ENCODE results near the gene ABCD3.

ABCD3 gene

DNA sequence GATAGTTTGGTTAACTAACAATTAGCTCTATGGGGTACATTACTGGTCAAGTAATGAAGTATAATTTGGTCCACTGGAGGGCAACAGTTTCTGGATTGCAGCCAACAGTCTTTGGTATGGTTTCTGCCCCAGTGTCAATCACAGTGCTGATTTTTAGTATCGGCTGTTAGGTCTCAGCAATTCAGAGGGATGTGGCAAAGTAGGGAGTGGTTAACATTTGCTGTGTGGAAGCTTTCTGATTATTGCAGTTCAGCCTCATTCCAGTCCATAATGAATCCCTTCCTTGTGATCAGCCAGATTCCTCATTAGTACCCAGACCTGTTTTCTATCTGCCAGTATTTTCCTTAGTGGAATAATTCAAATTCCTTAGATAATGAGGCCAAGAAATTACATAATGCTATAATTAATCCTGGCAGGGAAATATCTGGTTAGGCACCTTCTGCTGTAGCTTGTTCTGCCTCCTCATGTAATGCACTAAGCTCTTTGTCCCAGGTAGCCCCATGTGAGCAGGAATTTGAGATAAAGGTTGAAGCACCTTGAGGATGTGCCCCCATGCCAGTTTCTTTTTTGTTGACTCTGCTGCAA lies 109.3 kb downstream of the ABCD3 start:
- no peak for DNase-seq (ENCODE audit: low read depth)

DNA sequence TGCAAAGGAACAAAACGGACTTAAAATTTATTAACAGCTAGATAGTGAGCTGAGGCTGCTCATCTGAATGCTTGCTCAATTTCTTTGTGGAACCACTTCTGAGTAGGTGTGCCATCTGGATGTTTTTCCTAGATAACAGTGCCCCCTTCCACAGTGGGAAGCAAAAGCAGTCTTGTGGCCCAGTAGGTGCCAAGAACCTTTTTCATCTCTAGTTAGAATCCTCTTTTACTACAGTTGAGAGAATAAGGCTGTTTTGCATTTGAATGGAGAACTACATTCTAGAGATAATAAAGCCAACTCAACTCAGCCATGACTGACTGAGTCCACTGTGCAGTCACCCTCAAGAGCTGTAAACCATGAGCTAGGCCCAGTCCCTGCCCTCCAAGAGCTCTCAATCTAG lies 110.1 kb downstream of the ABCD3 start:
- no peak for DNase-seq (ENCODE audit: low read depth)

DNA sequence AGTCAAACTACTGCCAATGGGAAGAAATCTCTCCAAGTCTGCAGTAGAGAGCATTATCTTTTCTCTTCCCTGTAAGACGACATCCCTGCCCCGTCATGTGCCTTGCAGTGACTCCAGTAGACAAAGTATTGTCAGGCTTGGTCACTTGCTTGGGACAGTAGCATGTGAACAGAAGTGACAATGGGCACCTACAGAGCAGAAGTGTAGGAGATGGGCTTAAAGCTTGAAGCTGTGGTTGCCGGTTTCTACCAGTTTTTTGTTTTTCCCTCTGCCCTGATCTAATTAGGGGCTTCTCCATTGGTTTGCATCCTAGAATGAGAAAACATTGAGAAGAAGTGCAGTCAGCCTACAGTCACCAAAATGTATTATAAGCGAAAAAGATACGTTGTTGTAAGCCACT lies 110.6 kb downstream of the ABCD3 start:
- no peak for DNase-seq (ENCODE audit: low read depth)

DNA sequence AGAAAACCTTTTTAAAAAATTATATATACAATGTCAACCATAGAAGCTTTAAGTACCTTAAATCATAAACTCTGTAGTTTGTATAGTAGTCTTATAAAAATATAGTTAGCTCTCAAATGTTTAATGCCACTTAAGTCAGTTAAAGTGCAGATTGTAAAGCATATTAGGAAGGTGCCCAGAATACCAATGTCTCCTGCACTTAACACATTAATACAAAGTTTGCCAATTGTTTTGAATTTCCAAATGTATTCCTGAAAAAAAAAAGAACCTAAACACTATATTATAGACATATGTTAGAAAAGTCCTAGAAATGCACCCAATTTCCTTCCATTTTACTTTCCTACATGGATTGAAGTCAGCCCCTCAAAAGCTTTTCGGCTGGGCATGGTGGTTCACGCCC lies 111.2 kb downstream of the ABCD3 start:
- no peak for DNase-seq (ENCODE audit: low read depth)

DNA sequence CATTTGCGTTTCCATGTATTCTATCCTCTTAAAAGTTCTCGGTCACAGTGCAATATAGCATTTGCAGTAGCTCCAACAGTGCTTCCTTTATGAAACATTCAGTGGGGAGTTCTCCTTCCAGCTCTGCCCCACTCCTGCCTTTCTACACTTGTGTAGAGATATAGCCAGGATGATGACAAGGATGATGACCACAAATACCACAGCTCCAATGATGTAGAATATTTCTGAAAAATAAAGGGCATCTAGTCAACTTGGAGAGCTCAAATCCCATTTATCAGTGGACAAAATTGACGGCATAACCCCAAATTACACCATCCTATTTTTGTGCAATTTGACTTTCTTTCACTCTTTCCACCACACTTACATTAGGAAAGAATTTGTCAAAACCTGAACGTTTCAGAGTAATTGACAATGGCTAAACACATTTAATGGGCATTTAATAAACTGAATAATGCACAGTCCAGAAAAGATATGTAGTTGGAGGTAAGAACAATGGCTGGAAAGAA lies 112.2 kb downstream of the ABCD3 start:
- DNase-seq (ENCODE audit: low read depth): no peak

DNA sequence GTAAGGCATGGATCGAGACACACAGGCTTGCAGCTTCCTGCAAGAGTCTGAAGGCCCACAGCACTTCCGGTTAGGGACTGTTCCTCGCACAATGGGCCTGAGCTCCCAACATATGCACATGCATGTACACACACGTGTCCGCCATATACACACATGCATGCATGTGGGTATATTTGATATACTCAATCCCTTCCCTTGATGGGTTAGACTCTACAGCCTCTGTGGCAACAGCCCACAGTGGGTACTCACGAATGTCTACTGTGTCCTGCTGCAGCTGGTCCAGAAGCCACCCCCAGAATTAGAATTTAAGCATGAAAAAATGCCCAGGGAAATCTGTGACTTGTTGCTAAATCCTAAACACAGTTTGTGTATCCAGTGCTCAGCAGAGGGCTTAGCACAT lies 113.5 kb downstream of the ABCD3 start:
- DNase-seq (ENCODE audit: low read depth): no peak

DNA sequence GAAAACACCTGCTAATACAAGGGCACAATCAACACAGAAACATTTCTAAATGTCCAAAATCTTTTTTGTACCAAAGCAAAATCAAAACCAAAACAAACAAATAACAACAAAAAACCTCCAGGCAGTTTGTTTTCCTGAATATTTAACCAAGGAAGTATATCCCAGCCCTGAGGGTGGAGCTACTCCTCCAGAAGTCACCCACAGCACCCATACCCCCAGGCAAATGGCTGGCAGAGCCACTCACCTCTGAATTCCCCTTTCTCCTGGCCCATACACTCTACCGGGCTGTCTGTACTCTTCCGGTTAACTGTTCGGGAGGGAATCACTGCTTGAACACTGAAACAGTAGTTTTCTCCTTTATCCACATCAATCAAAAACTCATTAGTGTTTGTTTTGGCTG lies 113.9 kb downstream of the ABCD3 start:
- DNase-seq (ENCODE audit: low read depth): no peak

DNA sequence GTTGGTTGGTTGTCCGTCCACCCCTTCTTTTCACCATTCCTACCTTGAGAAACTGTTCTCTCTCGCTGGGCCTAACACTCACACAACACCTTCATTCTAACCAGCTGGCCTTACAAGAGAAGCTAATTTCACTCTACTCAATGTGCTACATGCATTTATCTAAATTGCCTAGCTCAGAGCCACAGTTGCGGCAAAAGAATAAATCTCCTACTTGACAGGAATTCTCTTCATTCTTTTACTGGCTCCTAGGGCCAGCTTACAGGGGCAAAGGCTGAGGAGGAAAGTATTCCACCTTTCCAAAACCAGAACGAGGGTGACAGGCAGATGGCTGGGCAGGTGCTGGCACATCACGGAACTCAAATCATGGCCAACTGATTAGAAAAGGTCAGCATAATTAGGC lies 116.9 kb downstream of the ABCD3 start:
- DNase-seq (ENCODE audit: low read depth): no peak

DNA sequence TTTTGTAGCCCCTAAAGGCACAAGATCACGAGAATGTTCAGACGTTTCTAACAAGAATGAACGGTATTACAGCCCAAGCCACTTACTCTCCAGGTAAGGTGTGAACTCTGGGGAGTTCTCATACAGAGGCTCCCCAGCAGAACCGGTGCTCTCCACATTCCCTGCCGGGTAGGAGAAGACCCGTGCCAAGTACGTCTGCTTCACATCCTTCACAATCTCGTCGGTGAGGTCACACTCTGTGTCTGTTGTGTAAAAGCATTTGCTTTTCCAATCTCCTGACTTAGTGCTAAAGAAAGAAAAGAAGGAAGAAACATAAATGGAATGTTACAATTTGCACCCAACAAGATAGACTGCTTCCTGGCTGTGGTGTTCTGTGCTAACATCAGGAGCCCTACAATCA lies 117.7 kb downstream of the ABCD3 start:
- DNase-seq (ENCODE audit: low read depth): no peak

DNA sequence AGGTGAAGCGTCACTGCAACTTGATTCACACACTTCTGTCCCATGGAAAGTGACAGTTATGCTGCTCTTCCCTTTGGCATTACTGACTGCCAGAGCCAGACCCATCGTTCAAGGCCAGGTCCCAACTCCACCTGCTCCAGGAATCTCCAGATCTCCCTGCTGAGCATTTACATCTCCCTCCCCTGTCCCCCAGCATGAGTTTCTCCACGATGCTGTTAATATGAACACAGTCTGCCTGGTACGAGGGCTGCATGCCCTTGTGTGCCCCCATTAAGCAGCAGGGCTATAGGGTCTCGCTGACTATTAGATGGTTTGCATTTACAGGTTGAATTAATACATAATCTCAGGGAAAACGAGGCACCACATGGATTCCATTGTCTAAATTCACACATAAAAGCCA lies 119.1 kb downstream of the ABCD3 start:
- no peak for DNase-seq (ENCODE audit: low read depth)

DNA sequence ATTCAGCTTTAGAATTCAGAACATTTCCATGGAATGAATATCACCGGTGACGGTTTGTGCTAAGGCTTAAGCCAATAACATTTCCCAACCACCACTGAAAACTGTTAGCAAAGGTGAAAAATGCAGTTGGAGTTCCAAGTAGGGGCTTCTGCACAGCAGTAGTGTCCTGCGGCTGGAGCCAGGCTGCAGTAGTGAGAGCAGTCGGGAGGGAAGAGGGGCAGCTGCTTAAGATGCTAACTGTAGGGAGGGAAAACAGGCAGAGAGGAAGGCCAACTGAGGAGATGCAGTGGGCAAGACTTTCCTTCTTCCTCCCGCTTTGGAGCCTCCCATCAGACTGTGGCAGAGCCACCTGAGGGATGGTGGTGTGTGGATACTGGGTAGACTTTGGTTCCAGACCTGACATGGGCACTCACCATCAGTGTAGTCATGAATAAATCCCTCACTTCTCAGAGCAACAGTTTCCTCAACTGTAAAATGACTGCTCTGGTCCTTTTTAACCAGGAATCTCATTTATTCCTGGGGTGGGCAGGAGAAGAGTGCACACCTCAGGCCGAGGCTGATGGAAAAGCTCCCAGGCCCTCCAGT lies 120.1 kb downstream of the ABCD3 start:
- no peak for DNase-seq (ENCODE audit: low read depth)

DNA sequence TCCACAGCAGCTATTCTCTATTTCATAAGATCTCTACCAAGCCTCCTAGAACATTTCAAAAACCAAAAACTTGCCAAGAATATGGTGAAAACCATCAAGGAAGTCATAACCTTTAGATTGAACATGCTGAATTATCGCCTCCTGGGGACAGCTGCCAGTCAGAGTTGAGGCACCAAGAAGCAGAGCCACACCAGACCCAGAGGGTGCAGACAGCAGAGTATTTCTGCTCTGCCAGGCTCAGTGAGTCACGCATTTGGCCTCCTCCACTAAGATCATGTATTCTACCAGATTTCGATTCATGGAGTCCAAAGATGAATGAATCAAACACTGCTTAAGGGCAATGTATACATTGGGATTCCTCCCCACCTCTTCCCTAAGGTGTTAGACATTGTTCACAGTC lies 121.3 kb downstream of the ABCD3 start:
- DNase-seq (ENCODE audit: low read depth): no peak

DNA sequence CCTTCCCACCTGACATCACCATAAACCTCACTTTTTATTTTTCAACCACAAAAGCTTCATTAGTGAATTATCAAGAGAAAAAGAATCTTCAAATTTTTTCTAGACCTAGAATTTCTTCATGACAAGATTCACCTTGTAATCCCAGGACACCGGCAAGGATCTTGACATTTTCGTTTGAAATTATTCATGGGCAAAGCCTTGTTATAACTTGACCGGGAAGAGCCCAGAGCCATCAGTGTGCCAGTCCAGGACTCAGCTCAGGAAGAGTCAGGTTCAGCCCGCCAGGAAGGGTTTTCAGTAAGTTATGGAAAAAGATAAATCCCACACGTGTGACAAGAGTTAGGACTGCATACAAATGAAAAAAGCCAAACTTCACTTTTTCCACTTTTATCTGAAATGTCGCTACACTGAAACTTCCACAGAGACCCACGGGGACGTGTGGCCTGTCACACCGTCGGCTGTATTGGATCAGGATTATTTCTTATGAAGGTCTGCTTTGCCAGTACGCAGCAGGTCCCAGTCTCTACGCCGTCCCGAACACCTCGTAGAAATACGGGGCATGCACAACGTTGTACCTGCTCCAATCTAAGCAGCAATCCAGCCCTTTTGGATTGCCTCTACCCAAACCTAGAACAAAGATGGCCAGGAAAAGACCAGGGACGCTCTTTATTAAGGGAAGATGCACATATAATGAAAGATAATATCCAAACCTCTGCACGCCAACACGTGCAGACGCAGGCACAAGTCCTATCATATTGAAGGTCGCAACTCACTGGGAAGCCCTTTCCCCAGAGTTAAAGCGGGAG lies 122.5 kb downstream of the ABCD3 start:
- no peak for DNase-seq (ENCODE audit: low read depth)

DNA sequence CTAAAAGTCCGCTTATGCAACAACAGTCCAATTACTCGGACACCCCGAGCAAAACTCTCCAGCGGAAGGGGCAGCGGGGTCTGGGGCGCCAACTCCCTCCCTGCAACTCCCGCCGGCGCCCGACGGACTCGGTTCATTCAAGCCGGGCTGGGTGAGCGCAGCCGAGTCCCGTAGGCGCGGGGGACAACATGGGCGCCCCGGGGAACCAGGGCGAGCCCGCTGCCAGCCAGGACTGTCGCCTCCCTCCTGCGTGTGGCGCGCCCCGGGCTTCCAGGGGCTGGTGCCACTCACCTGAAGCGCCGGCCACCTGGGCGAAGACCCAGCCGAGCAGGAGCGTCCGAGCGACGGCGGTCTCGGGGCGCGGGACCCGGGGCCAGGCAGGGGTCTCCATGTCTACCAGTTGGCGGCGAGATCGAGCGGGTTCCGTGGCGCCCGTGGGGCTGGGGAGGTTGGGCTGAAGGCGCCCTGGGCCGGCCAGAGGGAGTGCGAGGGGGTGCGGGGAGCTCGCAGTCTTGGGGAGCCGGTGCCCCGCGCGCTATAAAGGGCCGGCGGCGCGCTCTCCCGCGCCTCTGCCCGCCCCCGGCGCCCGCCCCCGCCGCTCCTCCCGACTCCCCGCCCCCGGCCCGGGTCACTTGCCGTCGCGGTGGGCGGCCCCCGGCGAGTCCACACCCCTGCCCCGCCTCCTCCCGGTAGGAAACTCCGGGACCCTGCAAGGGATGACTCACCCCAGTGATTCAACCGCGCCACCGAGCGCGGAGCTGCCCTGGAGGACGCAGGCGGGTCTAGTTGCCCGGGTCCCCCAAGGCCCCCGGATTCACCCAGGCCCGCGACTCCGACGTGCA lies 123.3 kb downstream of the ABCD3 start, which contains the start of gene F3:
Gene F3 (minus strand): TSS at position 514 of the 842 bp plus-strand sequence. CDS start 123 bp downstream, at position 391.
- peak; percentile 70 for DNase-seq (ENCODE audit: low read depth)

DNA sequence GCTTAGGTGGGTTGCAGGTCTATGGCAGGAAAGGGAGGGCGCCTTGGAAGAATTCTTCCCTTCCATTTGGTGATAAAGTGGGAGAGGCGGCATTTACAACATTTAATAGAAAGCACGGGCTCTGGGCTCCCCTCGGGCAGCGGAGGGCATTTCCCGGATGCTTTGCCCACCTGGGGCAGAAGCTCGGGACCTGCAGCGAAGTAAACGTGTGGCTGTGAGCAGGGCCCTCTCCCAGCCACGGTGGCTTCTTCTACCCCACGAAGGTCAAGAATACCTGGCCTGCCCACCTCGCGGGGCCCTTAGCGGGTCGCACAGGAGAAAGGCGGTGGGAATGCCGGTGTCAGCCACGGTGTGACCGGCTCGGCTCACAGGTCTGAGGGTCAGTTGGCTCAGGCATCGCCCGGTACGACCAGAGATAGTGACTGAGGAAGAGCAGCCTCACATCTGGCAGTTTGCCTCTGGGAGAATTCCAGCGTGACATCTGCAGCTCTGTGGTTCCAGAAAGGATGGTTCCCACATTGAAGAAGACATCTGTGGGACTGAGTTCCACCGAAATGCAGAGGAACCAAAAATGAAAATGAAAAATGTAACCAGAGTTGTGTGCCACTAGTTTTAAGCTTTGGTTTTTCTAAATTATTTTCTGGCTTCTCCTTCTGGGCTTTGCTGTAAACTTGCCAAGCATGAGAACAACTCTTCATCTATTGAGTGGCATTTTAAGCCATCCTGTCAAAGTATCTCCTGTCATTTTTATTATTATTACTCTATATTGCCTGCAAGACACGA lies 124.1 kb downstream of the ABCD3 start:
- no peak for DNase-seq (ENCODE audit: low read depth)

DNA sequence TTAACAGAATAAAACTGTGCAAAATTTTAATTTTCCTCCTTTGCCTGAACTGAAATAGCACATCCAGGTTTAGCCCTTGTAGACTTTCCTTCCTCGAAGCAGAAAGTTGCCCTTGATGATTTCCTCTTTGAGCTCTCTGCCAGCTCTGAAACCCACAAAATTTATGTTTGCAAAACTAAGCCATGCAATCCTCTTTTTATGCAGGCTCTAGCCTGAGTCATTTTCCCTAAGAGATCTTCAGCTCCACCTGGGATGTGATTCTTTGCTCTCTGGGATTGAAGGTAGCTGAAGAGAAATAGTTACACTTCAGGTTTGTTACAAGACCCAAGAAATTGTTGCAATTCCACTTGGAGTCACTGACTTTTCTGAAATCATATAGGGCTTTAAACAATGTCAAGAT lies 124.8 kb downstream of the ABCD3 start:
- no peak for DNase-seq (ENCODE audit: low read depth)

DNA sequence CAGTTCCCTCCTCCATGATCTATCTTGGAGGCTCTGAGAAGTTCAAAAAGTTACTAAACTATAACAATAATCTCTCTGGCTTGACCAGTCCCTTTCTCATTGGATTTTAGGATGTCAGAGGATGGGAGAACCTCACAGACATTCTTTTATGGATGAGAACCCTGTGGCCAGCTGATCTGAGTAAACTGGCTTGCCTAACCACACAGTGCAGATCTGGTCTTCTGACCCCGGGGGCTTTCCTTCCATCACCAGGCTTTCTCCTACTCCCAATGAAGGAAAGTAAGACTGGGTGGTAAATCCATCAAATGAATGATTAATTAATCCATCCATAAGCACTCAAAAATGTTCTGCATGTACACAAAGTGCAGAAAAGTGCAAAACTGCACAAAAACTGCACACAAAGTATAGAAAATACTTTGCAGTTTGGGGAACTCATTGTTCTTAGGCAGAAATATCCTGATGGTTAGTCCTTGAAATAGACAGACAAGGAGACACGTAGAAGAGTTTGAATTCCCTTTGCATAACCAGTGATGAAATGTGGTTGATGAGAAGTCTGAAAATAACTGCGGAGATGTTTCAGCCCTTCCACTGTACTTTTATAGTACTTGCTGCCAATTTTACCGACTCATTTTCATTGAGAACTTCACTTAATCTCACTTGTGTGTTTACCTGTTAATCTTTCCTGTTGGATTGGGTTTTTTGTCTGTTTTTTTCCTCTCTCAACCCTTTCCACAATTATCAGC lies 125.9 kb downstream of the ABCD3 start:
- DNase-seq (ENCODE audit: low read depth): no peak

DNA sequence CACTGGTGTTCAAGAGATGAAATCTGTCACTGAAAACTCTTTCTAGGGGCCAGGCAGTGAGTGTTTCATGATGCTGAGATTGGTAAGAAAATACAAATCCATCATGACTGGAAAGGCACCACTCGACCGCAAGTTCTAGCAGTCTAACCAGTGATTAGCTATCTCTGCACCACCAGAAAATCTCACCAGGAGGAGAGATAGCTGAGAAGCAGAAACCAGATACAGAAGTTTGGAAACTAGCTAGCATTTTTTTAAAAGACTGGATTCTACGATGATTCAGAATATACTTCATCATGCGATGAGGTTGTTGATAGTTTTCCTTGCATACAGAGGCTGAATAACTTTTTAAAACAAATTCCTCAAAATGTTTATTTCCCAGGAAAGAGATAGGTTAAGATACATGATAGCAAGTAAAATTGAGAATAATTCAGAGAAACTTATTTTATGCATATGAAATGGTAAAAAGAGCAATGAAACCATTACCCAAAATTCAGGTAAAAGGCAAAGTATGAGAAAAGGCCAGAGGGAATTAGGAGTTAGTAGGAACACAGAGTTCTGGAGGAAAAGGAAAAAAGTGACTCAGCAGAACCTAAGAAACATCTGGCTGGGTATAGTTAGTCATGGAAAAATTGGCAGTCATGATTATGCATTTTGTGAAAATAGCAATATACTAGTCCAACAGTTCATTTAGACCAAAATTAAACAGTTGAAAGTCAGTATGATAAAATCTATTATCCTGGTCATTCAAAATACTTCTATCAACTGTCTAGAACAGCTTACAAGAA lies 126.7 kb downstream of the ABCD3 start:
- no peak for DNase-seq (ENCODE audit: low read depth)

DNA sequence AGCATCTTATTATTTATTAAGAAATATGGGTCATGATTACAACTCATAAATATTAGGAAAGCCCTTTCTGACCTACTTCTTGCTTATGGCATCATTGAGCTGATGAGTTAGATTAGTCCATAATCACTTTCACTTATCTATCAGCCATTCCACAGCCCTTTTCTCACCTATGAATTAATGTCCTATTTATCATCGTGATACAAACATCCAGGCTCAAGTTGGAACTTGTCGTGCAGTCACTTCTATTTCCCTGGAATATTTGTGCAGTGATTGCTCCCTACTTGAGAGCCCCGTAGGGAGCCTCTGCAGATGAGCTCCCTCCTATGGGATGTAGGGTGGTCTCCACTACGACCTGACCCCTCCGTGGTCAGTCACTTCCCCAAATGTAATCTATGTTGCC lies 131.5 kb downstream of the ABCD3 start:
- DNase-seq (ENCODE audit: low read depth): no peak

DNA sequence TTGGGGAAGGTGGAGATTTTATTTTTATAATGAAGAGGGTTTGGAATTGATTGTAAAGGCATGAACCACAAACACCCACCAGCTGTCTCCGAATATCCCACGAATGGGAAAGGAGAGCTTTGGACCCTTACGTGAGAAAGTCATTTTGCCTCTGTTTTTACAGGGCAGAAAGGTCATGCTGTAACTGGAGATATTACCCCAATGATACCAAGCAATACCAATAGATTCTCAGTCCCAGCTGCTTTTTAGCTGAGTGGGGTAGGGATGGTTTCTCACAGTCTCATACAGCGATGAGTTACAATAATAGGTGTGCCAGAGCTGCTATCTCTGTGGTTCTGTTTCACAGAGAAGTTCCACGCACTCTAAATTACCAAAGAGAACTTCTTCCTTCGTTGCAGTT lies 132.2 kb downstream of the ABCD3 start:
- DNase-seq (ENCODE audit: low read depth): no peak
